ENCODE data around the gene GNGT2. TPM values are rescaled to one million over a fixed set of nuclear protein-coding genes. Genes with fewer than 3 reads are reported as not detected.

The GNGT2 gene
- total and polyA plus RNA-seq, 8 donors, result 2.5 to 4.8 (median 3.4) TPM

DNA sequence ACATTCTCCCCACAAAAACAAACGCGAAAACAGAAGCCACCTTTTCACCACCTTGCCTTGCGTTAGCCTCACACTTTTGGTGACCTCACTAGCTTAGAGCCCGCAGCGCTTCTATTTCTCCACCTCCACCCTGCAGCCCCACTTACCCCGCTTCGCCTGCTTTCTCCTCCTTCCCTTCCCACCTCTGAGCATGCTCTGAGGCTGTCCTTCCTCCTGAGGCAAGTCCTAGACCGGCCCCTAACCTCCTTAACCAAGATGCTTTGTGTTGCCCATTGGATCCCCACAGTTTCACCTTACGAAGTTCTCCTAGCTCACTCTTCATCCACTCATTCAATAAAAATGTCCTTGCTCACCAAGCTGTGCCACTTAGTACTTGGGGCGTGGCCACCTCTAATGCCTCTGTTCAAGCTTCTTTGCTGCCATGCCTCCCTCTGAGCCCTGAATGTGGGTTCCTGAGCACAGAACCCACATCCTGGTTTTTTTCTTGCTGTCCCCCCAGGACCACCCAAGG, 1.3 kb downstream of the GNGT2 start:
- DNase-seq, result no peak
- Histone ChIP-seq H3K4me3 (peak overlapping the region in 1 of 2 donors; percentile 56), H3K27ac (peak overlapping the region; percentile 67 to 79), H3K27me3 (peaks cover 0 to 22% of the 10 kb centered on the region in 2 donors), H3K9me3 (no peaks in the 10 kb centered on the region), H3K36me3 (no peaks in the 10 kb centered on the region), H3K4me1 (peaks cover 0 to 56% of the 10 kb centered on the region in 2 donors)
- intact Hi-C loops (cut with DNase I), result no loop called here
- TF ChIP-seq, protein P1, sequence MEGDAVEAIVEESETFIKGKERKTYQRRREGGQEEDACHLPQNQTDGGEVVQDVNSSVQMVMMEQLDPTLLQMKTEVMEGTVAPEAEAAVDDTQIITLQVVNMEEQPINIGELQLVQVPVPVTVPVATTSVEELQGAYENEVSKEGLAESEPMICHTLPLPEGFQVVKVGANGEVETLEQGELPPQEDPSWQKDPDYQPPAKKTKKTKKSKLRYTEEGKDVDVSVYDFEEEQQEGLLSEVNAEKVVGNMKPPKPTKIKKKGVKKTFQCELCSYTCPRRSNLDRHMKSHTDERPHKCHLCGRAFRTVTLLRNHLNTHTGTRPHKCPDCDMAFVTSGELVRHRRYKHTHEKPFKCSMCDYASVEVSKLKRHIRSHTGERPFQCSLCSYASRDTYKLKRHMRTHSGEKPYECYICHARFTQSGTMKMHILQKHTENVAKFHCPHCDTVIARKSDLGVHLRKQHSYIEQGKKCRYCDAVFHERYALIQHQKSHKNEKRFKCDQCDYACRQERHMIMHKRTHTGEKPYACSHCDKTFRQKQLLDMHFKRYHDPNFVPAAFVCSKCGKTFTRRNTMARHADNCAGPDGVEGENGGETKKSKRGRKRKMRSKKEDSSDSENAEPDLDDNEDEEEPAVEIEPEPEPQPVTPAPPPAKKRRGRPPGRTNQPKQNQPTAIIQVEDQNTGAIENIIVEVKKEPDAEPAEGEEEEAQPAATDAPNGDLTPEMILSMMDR (IDR thresholded peaks at IDR 0.05), result no peak
- ATAC-seq, result peak; percentile 23

DNA sequence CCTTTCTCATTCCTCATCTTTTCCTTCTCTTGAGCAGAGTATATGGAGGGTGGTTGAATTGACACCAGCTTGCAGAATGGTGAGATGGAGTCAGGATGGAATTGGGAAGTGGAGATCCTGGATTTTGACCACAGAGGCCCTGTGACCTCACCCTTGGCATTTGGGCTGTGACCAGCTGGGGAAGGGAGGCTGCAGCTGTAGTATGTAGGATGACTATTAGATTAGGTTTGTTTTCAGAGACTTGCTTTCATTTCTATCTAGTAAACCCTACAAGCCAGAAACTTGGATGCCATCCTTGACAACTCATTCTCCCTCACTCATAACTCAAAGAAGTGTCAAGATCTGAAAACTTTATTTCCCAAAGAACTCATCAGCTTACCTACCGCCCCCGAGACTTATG, 5.9 kb downstream of the GNGT2 start:
- H3K4me3 ChIP-seq, result no peak overlapping the region
- H3K27ac ChIP-seq, result no peak overlapping the region
- no peaks in the 10 kb centered on the region for H3K36me3 ChIP-seq
- no peaks in the 10 kb centered on the region for H3K9me3 ChIP-seq
- peaks cover 0 to 17% of the 10 kb centered on the region in 2 donors for H3K4me1 ChIP-seq
- intact Hi-C loops (cut with DNase I), result no loop called here
- DNase-seq (no peak), ATAC-seq (no peak)
- peaks cover 0 to 5% of the 10 kb centered on the region in 2 donors for H3K27me3 ChIP-seq
- TF ChIP-seq, protein P1 (IDR thresholded peaks at IDR 0.05), result no peak

DNA sequence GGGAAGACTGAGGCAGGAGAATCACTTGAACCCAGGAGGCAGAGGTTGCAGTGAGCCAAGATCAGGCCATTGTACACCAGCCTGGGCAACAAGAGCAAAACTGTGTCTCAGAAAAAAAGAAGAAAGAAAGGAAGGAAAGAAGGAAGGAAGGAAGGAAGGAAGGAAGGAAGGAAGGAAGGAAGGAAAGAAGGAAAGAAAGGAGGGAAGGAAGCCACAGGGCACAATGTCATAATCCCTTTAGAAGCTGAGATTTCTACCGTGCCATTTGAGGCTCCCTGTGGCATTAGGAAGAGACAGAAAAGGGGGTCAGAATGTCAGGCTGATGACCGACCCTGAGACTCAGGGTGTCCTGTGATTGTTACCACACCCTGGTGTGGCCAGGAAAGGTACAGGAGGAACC, 6.6 kb downstream of the GNGT2 start:
- TF ChIP-seq, protein P1 (IDR thresholded peaks at IDR 0.05), result no peak
- DNase-seq (no peak), ATAC-seq (no peak)
- intact Hi-C loops (cut with DNase I), result no loop called here
- Histone ChIP-seq H3K27me3 (no peaks in the 10 kb centered on the region), H3K36me3 (no peaks in the 10 kb centered on the region), H3K4me1 (peaks cover 0 to 10% of the 10 kb centered on the region in 2 donors), H3K27ac (no peak overlapping the region), H3K9me3 (no peaks in the 10 kb centered on the region), H3K4me3 (no peak overlapping the region)

DNA sequence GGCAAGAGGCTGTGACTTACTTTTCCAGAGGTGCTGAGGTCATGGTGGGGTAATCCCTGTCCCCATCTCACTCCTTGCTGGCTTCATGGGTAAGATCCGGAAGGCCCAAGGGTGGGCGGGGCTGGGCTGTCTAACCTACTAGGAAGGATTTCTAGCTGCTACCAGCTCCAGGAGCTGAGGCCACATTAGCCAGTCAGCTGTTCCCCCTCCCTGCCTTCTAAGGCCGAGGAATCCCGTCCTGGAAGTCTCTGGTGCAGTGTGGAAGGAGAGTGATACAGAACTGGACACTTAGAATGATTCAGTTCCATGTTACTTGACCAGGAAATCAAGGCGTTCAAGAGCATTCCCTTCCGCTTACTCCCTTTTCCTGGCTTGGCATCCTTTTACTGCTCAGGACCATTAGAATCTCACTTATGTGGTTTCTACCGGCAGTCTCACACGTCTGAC, 8.9 kb downstream of the GNGT2 start:
- no peak for DNase-seq
- no peak for ATAC-seq
- H3K9me3 ChIP-seq, result no peaks in the 10 kb centered on the region
- no peak overlapping the region for H3K27ac ChIP-seq
- TF ChIP-seq, protein P1 (IDR thresholded peaks at IDR 0.05), result no peak
- no peaks in the 10 kb centered on the region for H3K4me1 ChIP-seq
- intact Hi-C loops (cut with DNase I), result no loop called here
- H3K4me3 ChIP-seq, result no peak overlapping the region
- H3K27me3 ChIP-seq, result no peaks in the 10 kb centered on the region
- H3K36me3 ChIP-seq, result no peaks in the 10 kb centered on the region

DNA sequence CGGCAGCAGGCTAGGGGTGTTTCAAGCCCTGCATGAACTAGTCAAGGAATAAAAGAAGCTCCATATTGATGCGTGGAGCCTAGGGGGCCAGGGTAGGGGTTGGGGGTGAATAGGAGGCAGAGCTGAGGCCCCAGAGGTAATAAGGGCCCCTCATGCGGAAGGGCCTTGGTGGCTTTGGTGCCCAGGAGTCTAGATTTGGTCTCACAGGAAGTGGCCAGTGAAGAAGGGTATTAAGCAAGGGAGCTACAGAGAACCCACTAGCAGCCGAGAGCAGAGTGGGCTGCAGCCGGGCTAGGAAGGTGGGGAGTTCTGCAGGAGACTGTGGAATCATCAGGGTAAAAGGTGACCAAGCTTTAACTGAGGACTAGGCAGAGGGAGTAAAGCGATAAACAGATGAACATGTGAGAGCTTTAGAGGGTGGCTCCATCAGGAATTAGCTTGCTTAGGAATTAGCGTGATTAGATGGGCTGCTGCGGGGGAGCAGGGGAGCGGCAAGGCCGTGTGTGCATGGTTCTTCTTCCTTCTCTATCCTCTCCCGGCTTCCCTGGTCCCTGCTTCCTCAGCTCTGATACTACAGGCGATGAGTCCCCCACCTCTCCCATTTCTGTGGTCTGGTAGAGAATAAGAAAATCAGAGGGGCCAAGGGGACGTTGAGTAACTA, 9.8 kb downstream of the GNGT2 start:
- H3K27me3 ChIP-seq, result no peaks in the 10 kb centered on the region
- H3K4me1 ChIP-seq, result no peaks in the 10 kb centered on the region
- no peak overlapping the region for H3K27ac ChIP-seq
- ATAC-seq (no peak), DNase-seq (no peak)
- intact Hi-C loops (cut with DNase I), result no loop called here
- H3K9me3 ChIP-seq, result no peaks in the 10 kb centered on the region
- no peaks in the 10 kb centered on the region for H3K36me3 ChIP-seq
- TF ChIP-seq, protein P1 (IDR thresholded peaks at IDR 0.05), result no peak
- H3K4me3 ChIP-seq, result no peak overlapping the region
